ENCODE data around the gene STUM.
"Not testable (repeated sequence)": the region's sequence is repeated elsewhere in the genome, so short reads cannot be mapped to it uniquely, and the experiment has no call there.

The STUM gene

DNA sequence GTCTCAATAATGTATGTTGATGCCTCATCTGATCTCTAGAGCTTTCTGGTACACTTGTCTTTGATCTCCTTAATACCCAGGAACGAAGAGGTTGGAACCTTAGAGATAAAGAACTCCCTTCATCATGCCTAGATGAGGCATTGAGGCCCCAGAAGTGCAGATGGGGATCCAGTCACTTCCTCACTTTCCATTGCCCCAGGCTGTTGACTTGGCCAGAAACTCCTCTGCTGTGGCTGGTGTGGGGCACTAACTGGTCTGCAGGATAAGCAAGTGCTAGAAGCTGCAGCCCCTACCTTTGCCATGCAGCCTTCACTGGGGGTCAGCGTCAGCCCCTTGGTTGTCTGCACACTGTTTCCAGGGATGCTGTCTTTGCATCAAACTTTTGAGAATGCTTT is 49.9 kb downstream of the STUM start:
- no peak overlapping the region for H3K14ac ChIP-seq (ENCODE audit: low read length)
- no peak overlapping the region for H2AFZ ChIP-seq (ENCODE audit: low read length)
- peaks cover 0 to 15% (median 0%) of the 10 kb centered on the region in 3 experiments for H3K27me3 ChIP-seq (ENCODE audit: control insufficient read depth in 3 of 3, insufficient read depth in 3 of 3, low read depth in 1 of 3, low read length in 3 of 3)
- no peak overlapping the region for H3K4me3 ChIP-seq (ENCODE audit: low read length in 2 of 2)
- peaks cover 0 to 4% of the 10 kb centered on the region in 2 donors for H3K4me1 ChIP-seq (ENCODE audit: control insufficient read depth in 2 of 2, insufficient read depth in 1 of 2, low read depth in 1 of 2, low read length in 2 of 2)
- no peak overlapping the region for H2BK120ac ChIP-seq (ENCODE audit: low read depth, low read length)
- H3K9me3 ChIP-seq (replicated peaks in 1 of 2; ENCODE audit: control insufficient read depth in 2 of 2, insufficient read depth in 1 of 2, low read depth in 1 of 2, low read length in 2 of 2), result peaks cover 0 to 2% of the 10 kb centered on the region in 2 donors
- H3K9ac ChIP-seq (ENCODE audit: low read depth, low read length, poor library complexity), result no peak overlapping the region
- no peak overlapping the region for H4K8ac ChIP-seq (ENCODE audit: low read depth, low read length)
- no peak overlapping the region for H3K27ac ChIP-seq (replicated peaks; ENCODE audit: low read length)
- no peak overlapping the region for H2BK5ac ChIP-seq (ENCODE audit: low read length)
- WGBS, 2 donors (ENCODE audit: extremely low coverage in 2 of 2, insufficient read length in 2 of 2, insufficient replicate concordance in 1 of 2), result no CpG with 5 or more reads among the region's 2 CpGs
- H4K91ac ChIP-seq (ENCODE audit: low read depth, low read length, poor library complexity), result no peak overlapping the region
- no peak overlapping the region for H3K4me2 ChIP-seq (ENCODE audit: insufficient read depth, low read length, poor library complexity, severe bottlenecking)
- no peaks in the 10 kb centered on the region for H3K79me1 ChIP-seq (ENCODE audit: low read depth, low read length)
- H2AK5ac ChIP-seq (ENCODE audit: low read depth, low read length), result no peak overlapping the region
- no peaks in the 10 kb centered on the region for H3K36me3 ChIP-seq (replicated peaks in 1 of 2; ENCODE audit: control insufficient read depth in 2 of 2, insufficient read depth in 2 of 2, low read length in 2 of 2)
- DNase-seq (ENCODE audit: low spot score), result no peak
- H3K23ac ChIP-seq (ENCODE audit: low read depth, low read length, poor library complexity), result no peak overlapping the region
- no peak overlapping the region for H3K18ac ChIP-seq (ENCODE audit: low read length)
- H2BK12ac ChIP-seq (ENCODE audit: low read length), result no peak overlapping the region
- H3K4ac ChIP-seq (ENCODE audit: low read length), result no peak overlapping the region
- H2BK15ac ChIP-seq (ENCODE audit: low read length), result no peak overlapping the region

DNA sequence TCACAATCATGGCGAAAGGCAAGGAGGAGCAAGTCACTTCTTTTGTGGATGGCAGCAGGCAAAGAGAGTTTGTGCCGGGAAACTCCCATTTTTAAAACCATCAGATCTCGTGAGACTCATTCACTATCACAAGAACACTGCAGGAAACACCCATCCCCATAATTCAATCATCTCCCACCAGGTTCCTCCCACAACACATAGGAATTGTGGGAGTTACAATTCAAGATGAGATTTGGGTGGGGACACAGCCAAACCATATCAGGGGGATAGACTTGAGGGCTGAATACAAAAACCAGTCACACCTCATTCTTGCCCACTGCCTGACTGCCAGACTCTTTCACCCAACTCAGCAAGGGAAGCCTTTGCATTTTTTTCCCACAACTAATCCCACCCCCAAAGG is 50.4 kb downstream of the STUM start:
- not testable (repeated sequence) for H4K8ac ChIP-seq (ENCODE audit: low read depth, low read length); H3K4me3 ChIP-seq (ENCODE audit: low read length in 2 of 2); H3K18ac ChIP-seq (ENCODE audit: low read length); H3K4me2 ChIP-seq (ENCODE audit: insufficient read depth, low read length, poor library complexity, severe bottlenecking); H2BK12ac ChIP-seq (ENCODE audit: low read length); H3K23ac ChIP-seq (ENCODE audit: low read depth, low read length, poor library complexity); H2BK120ac ChIP-seq (ENCODE audit: low read depth, low read length); DNase-seq (ENCODE audit: low spot score); H2AFZ ChIP-seq (ENCODE audit: low read length); H3K27ac ChIP-seq (replicated peaks; ENCODE audit: low read length); H3K4ac ChIP-seq (ENCODE audit: low read length); H2BK5ac ChIP-seq (ENCODE audit: low read length); H3K14ac ChIP-seq (ENCODE audit: low read length); H3K9ac ChIP-seq (ENCODE audit: low read depth, low read length, poor library complexity); H2BK15ac ChIP-seq (ENCODE audit: low read length); H3K79me1 ChIP-seq (ENCODE audit: low read depth, low read length); H3K4me1 ChIP-seq (ENCODE audit: control insufficient read depth in 2 of 2, insufficient read depth in 1 of 2, low read depth in 1 of 2, low read length in 2 of 2); H3K36me3 ChIP-seq (replicated peaks in 1 of 2; ENCODE audit: control insufficient read depth in 2 of 2, insufficient read depth in 2 of 2, low read length in 2 of 2); H2AK5ac ChIP-seq (ENCODE audit: low read depth, low read length); H3K9me3 ChIP-seq (replicated peaks in 1 of 2; ENCODE audit: control insufficient read depth in 2 of 2, insufficient read depth in 1 of 2, low read depth in 1 of 2, low read length in 2 of 2); H4K91ac ChIP-seq (ENCODE audit: low read depth, low read length, poor library complexity)
- WGBS, 2 donors (ENCODE audit: extremely low coverage in 2 of 2, insufficient read length in 2 of 2, insufficient replicate concordance in 1 of 2), result no CpG with 5 or more reads among the region's 3 CpGs
- peaks cover 0 to 20% (median 0%) of the 10 kb centered on the region in 3 experiments for H3K27me3 ChIP-seq (ENCODE audit: control insufficient read depth in 3 of 3, insufficient read depth in 3 of 3, low read depth in 1 of 3, low read length in 3 of 3)

DNA sequence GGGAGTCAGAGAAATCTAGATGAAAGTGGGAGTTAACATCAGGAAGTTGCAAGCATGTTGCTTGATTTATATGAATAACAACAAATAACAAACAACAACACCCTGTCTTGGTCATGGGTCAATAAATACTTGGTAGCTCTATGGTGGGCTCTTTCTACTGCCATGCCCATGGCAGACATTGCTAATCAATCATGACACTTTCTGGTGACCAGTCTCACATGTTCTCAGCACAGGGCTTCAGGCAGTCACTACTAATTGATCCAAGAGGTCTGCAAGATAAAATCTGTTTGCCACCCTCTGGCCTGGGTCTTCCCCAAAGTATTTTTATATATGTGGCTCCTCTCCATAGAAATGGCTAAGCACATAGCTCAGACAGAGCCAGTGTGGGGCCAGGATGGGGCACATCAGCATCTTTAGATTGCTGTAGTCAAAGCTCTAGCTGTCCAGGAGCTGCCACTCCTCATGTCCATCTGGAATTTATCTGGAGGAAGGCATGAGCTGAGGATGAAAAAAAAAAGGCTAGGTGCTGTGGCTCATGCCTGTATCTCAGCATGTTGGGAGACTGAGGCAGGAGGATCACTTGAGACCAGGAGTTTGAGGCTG is 51.2 kb downstream of the STUM start:
- no peak overlapping the region for H2AK5ac ChIP-seq (ENCODE audit: low read depth, low read length)
- H3K36me3 ChIP-seq (replicated peaks in 1 of 2; ENCODE audit: control insufficient read depth in 2 of 2, insufficient read depth in 2 of 2, low read length in 2 of 2), result no peaks in the 10 kb centered on the region
- H3K27me3 ChIP-seq (ENCODE audit: control insufficient read depth in 3 of 3, insufficient read depth in 3 of 3, low read depth in 1 of 3, low read length in 3 of 3), result peaks cover 0 to 27% (median 0%) of the 10 kb centered on the region in 3 experiments
- no peak overlapping the region for H3K4me3 ChIP-seq (ENCODE audit: low read length in 2 of 2)
- no peak overlapping the region for H2BK120ac ChIP-seq (ENCODE audit: low read depth, low read length)
- no peak overlapping the region for H2AFZ ChIP-seq (ENCODE audit: low read length)
- H4K91ac ChIP-seq (ENCODE audit: low read depth, low read length, poor library complexity), result no peak overlapping the region
- H2BK12ac ChIP-seq (ENCODE audit: low read length), result no peak overlapping the region
- no peak overlapping the region for H2BK5ac ChIP-seq (ENCODE audit: low read length)
- H4K8ac ChIP-seq (ENCODE audit: low read depth, low read length), result no peak overlapping the region
- H3K4me1 ChIP-seq (ENCODE audit: control insufficient read depth in 2 of 2, insufficient read depth in 1 of 2, low read depth in 1 of 2, low read length in 2 of 2), result peaks cover 3 to 15% of the 10 kb centered on the region in 2 donors
- no peak for DNase-seq (ENCODE audit: low spot score)
- H3K9ac ChIP-seq (ENCODE audit: low read depth, low read length, poor library complexity), result no peak overlapping the region
- no peak overlapping the region for H3K4me2 ChIP-seq (ENCODE audit: insufficient read depth, low read length, poor library complexity, severe bottlenecking)
- no peaks in the 10 kb centered on the region for H3K79me1 ChIP-seq (ENCODE audit: low read depth, low read length)
- H3K4ac ChIP-seq (ENCODE audit: low read length), result no peak overlapping the region
- peaks cover 0 to 2% of the 10 kb centered on the region in 2 donors for H3K9me3 ChIP-seq (replicated peaks in 1 of 2; ENCODE audit: control insufficient read depth in 2 of 2, insufficient read depth in 1 of 2, low read depth in 1 of 2, low read length in 2 of 2)
- no peak overlapping the region for H3K27ac ChIP-seq (replicated peaks; ENCODE audit: low read length)
- no peak overlapping the region for H2BK15ac ChIP-seq (ENCODE audit: low read length)
- no peak overlapping the region for H3K18ac ChIP-seq (ENCODE audit: low read length)
- no peak overlapping the region for H3K23ac ChIP-seq (ENCODE audit: low read depth, low read length, poor library complexity)
- H3K14ac ChIP-seq (ENCODE audit: low read length), result no peak overlapping the region

GRCh38 chr1:226600254-226600653 is 51.7 kb downstream of the STUM start:
- no peak overlapping the region for H2BK5ac ChIP-seq (ENCODE audit: low read length)
- no peak overlapping the region for H2BK15ac ChIP-seq (ENCODE audit: low read length)
- H3K4me1 ChIP-seq (ENCODE audit: control insufficient read depth in 2 of 2, insufficient read depth in 1 of 2, low read depth in 1 of 2, low read length in 2 of 2), result peaks cover 3 to 20% of the 10 kb centered on the region in 2 donors
- peaks cover 0 to 2% of the 10 kb centered on the region in 2 donors for H3K9me3 ChIP-seq (replicated peaks in 1 of 2; ENCODE audit: control insufficient read depth in 2 of 2, insufficient read depth in 1 of 2, low read depth in 1 of 2, low read length in 2 of 2)
- no peak overlapping the region for H4K8ac ChIP-seq (ENCODE audit: low read depth, low read length)
- H2AK5ac ChIP-seq (ENCODE audit: low read depth, low read length), result peak overlapping the region; percentile 60
- no peak overlapping the region for H3K27ac ChIP-seq (replicated peaks; ENCODE audit: low read length)
- no peak overlapping the region for H3K4me2 ChIP-seq (ENCODE audit: insufficient read depth, low read length, poor library complexity, severe bottlenecking)
- no peak overlapping the region for H3K14ac ChIP-seq (ENCODE audit: low read length)
- H2AFZ ChIP-seq (ENCODE audit: low read length), result no peak overlapping the region
- H3K27me3 ChIP-seq (ENCODE audit: control insufficient read depth in 3 of 3, insufficient read depth in 3 of 3, low read depth in 1 of 3, low read length in 3 of 3), result peaks cover 0 to 32% (median 0%) of the 10 kb centered on the region in 3 experiments
- H2BK12ac ChIP-seq (ENCODE audit: low read length), result no peak overlapping the region
- H3K4ac ChIP-seq (ENCODE audit: low read length), result peak overlapping the region; percentile 85
- peak overlapping the region; percentile 9 for H3K23ac ChIP-seq (ENCODE audit: low read depth, low read length, poor library complexity)
- H3K9ac ChIP-seq (ENCODE audit: low read depth, low read length, poor library complexity), result no peak overlapping the region
- H3K4me3 ChIP-seq (ENCODE audit: low read length in 2 of 2), result no peak overlapping the region
- peak overlapping the region; percentile 49 for H3K18ac ChIP-seq (ENCODE audit: low read length)
- WGBS, 2 donors (ENCODE audit: extremely low coverage in 2 of 2, insufficient read length in 2 of 2, insufficient replicate concordance in 1 of 2), result no CpG with 5 or more reads among the region's 4 CpGs
- H4K91ac ChIP-seq (ENCODE audit: low read depth, low read length, poor library complexity), result peak overlapping the region; percentile 3
- H3K79me1 ChIP-seq (ENCODE audit: low read depth, low read length), result no peaks in the 10 kb centered on the region
- no peak overlapping the region for H2BK120ac ChIP-seq (ENCODE audit: low read depth, low read length)
- no peak for DNase-seq (ENCODE audit: low spot score)
- no peaks in the 10 kb centered on the region for H3K36me3 ChIP-seq (replicated peaks in 1 of 2; ENCODE audit: control insufficient read depth in 2 of 2, insufficient read depth in 2 of 2, low read length in 2 of 2)

All from neuronal stem cell (in vitro differentiated cells).